Nucleus accumbens (tissue), 56 donors: ENCODE measurements around the gene SMAD3.
A peak's percentile ranks its signal among the peaks of the same experiment; 100 is the strongest.

Source experiments
- DNase-seq, 56 donors: peaks; one replicate each; lab custom pipeline; 2025; lab: John Stamatoyannopoulos, UW

Gene SMAD3

GRCh38 chr15:67210555-67211168 lies 145.3 kb downstream of the SMAD3 start:
- no peak for DNase-seq

GRCh38 chr15:67212684-67213367 lies 147.4 kb downstream of the SMAD3 start:
- no peak for DNase-seq

- DNase-seq: no peak
Observed at GRCh38 chr15:67215102-67215501, 149.7 kb downstream of the SMAD3 start.

- DNase-seq: no peak
Observed at GRCh38 chr15:67216859-67217258, 151.5 kb downstream of the SMAD3 start.

GRCh38 chr15:67218428-67218827 lies 153.0 kb downstream of the SMAD3 start:
- DNase-seq: no peak

DNA sequence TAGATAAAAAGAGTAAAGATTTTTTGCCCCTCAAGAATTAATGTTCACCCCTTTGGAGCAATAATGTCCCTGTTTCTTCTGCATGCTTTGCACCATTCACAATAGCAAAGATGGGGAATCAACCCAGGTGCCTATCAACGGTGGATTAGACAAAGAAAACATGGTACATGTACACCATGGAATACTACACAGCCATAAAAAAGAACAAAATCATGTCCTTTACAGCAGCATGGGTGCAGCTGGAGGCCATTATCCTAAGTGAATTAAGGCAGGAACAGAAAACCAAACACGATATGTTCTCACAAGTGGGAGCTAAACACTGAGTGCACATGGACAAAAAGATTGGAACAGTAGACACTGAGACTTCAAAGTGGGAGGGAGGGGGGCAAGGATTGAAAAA lies 153.9 kb downstream of the SMAD3 start:
- no peak for DNase-seq

DNA sequence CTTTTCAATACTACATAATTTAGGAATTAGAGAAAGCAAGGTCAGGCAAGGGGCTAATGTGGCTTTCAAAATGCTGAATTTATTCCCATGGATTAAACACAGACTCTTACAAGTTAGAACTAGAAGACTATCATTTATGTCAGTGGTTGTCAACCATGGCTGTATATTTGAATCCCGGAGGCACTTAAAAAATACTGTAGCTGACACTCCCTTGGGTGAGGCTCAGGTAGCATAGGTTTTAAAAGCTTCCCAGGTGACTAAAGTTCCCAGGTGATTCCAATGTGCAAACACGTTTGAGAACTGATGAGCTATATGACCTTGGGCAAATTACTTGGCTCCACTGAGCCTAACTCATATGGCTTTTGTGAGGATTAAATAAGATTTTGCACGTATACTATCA lies 159.5 kb downstream of the SMAD3 start:
- DNase-seq: no peak

GRCh38 chr15:67225336-67225735 lies 159.9 kb downstream of the SMAD3 start:
- no peak for DNase-seq

DNA sequence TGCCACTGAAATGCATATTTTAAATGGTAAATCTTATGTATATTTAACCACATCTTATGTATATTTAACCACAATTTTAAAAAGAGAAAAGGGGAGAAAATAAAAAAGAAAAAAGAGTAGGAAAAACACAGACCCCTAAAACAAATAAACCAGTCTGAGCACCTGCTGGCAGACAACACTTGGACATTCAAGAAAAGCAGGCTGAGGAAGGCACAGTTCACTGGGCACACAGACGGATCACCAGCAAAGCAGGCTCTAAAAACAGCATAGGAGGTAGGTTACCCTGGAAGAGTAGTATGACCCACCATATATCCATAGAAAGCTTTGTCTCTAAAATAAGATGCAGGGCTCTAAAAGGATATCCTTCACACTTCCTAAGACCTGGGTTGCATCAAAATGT lies 162.0 kb downstream of the SMAD3 start:
- DNase-seq: no peak

- DNase-seq: no peak
Observed at GRCh38 chr15:67227846-67228245, 162.4 kb downstream of the SMAD3 start.

- DNase-seq: no peak
Observed at GRCh38 chr15:67228286-67228685, 162.9 kb downstream of the SMAD3 start.

- no peak for DNase-seq
Observed at GRCh38 chr15:67230504-67230903, 165.1 kb downstream of the SMAD3 start.

- no peak for DNase-seq
Observed at GRCh38 chr15:67232591-67232990, 167.2 kb downstream of the SMAD3 start.

GRCh38 chr15:67240235-67241131 lies 175.1 kb downstream of the SMAD3 start:
- peak in 2 of 56 donors; percentile 2 to 22 for DNase-seq

DNA sequence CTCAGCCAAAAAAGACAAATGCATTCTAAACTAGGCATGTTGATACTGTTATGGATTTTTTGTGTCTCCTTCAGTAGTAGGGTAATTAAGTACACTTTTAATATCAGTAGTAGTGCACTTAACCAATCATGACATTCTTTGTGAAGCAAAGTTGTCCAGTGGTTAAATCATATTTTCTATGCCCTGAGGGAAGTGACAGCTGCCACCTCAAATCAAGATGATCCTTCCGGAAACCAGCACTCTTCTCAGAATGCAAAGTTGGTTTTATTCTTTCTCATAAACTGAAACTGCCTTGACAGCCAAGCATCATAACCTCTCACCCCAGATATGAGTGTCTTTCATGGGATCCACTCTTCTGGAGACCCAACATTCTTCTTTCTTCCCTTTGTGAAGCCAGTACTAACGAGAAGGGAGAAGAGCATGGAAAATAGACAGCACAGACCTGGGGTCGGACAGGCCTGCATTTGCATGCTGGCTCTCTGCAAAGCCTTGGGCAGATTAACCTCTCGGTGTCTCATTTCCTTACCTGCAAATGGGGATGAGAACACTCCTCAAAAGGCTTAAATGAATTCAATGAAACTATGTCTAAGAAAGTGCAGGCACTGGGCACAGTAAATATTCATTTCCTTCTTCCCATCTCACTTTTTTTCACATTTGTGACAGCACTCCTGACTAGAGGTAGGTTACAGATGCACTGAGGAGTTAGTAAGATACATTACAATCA lies 175.9 kb downstream of the SMAD3 start:
- no peak for DNase-seq

GRCh38 chr15:67242708-67243111 lies 177.3 kb downstream of the SMAD3 start:
- no peak for DNase-seq
